ENCODE measurements around the gene FAM163A.
"Not testable (repeated sequence)": the region's sequence is repeated elsewhere in the genome, so short reads cannot be mapped to it uniquely, and the experiment has no call there.

The FAM163A gene

GRCh38 chr1:179848233-179848632 is 105.1 kb downstream of the FAM163A start:
- FAIRE-seq (no peak), DNase-seq (ENCODE audit: low spot score) (no peak)

- no peak for FAIRE-seq
- no peak for DNase-seq (ENCODE audit: low spot score)
Measured at GRCh38 chr1:179853102-179853501, 110.0 kb downstream of the FAM163A start.

- FAIRE-seq; DNase-seq (ENCODE audit: low spot score): not testable (repeated sequence)
Measured at GRCh38 chr1:179855831-179856230, 112.7 kb downstream of the FAM163A start.

- DNase-seq (ENCODE audit: low spot score) (no peak), FAIRE-seq (no peak)
Measured at GRCh38 chr1:179856296-179856695, 113.2 kb downstream of the FAM163A start.

GRCh38 chr1:179857009-179857408 is 113.9 kb downstream of the FAM163A start:
- FAIRE-seq (no peak), DNase-seq (ENCODE audit: low spot score) (no peak)

- DNase-seq (ENCODE audit: low spot score) (no peak), FAIRE-seq (no peak)
Measured at GRCh38 chr1:179860652-179861051, 117.6 kb downstream of the FAM163A start.

GRCh38 chr1:179865377-179865776 is 122.3 kb downstream of the FAM163A start:
- DNase-seq (ENCODE audit: low spot score) (no peak), FAIRE-seq (no peak)
